Renal cortex interstitium (tissue), 11 donors: ENCODE results near the gene CACNA1F. TPM values are rescaled to one million over a fixed set of nuclear protein-coding genes. Genes with fewer than 3 reads are reported as not detected.

Source experiments
- DNase-seq, 11 donors: peaks; one replicate each; pipeline ENCODE4 v3.0.0-alpha.2; 2013; ENCODE audit warnings: low read depth in 9 of 11, low spot score in 4 of 11; ENCODE audit errors: extremely low read depth in 1 of 11
- polyA plus RNA-seq, 3 donors: library from polyadenylated mRNA; unstranded; fragments of 120-200 nt; gene quantifications; one replicate each; pipeline ENCODE4 v1.2.1, GENCODE V29; 2013; ENCODE audit not compliant: insufficient read length in 3 of 3

Gene CACNA1F
- polyA plus RNA-seq, 3 donors = 0.09 to 0.29 (median 0.25) TPM

- DNase-seq = no peak
Observed at GRCh38 chrX:49237060-49237459, 3.9 kb upstream of the CACNA1F start.

GRCh38 chrX:49233887-49234555 is 881 bp upstream of the CACNA1F start:
- DNase-seq = no peak

- no peak for DNase-seq
Observed at GRCh38 chrX:49232525-49232924, 615 bp downstream of the CACNA1F start.

- DNase-seq = no peak
Observed at GRCh38 chrX:49231333-49232000, 1.7 kb downstream of the CACNA1F start.

- no peak for DNase-seq
Observed at GRCh38 chrX:49230500-49231232, 2.5 kb downstream of the CACNA1F start.

GRCh38 chrX:49228185-49228584 is 5.0 kb downstream of the CACNA1F start:
- no peak for DNase-seq

- no peak for DNase-seq
Observed at GRCh38 chrX:49227726-49228125, 5.4 kb downstream of the CACNA1F start.

- DNase-seq = no peak
Observed at GRCh38 chrX:49226946-49227345, 6.2 kb downstream of the CACNA1F start.

GRCh38 chrX:49225858-49226257 is 7.3 kb downstream of the CACNA1F start:
- no peak for DNase-seq

GRCh38 chrX:49221868-49222267 is 11.3 kb downstream of the CACNA1F start:
- DNase-seq = no peak

- no peak for DNase-seq
Observed at GRCh38 chrX:49220100-49220499, 13.0 kb downstream of the CACNA1F start.

GRCh38 chrX:49214996-49215526 is 18.1 kb downstream of the CACNA1F start:
- DNase-seq = no peak

- DNase-seq = no peak
Observed at GRCh38 chrX:49214416-49214815, 18.7 kb downstream of the CACNA1F start.

GRCh38 chrX:49212861-49213260 is 20.3 kb downstream of the CACNA1F start:
- DNase-seq = no peak

- no peak for DNase-seq
Observed at GRCh38 chrX:49212209-49212608, 20.9 kb downstream of the CACNA1F start.

GRCh38 chrX:49211074-49211473 is 22.1 kb downstream of the CACNA1F start:
- no peak for DNase-seq

GRCh38 chrX:49210406-49210805 is 22.7 kb downstream of the CACNA1F start:
- no peak for DNase-seq

- no peak for DNase-seq
Observed at GRCh38 chrX:49209434-49210251, 23.5 kb downstream of the CACNA1F start.

- DNase-seq = no peak
Observed at GRCh38 chrX:49208399-49208798, 24.7 kb downstream of the CACNA1F start.
